Erythroblast (primary cell): ENCODE data around the gene CACNB3.

ENCODE experiments used
- DNase-seq, 2 experiments: peaks; one replicate each; lab custom pipeline; 2025; lab: John Stamatoyannopoulos, UW
- GATA1 ChIP-seq: IDR thresholded peaks from 2 replicates; pipeline ENCODE4 v1.6.1; 2011; ENCODE audit warnings: low read depth, mild to moderate bottlenecking, control low read depth, low read length, moderate library complexity
- POLR2A ChIP-seq: IDR thresholded peaks from 2 replicates; pipeline ENCODE4 v1.6.1; 2011; ENCODE audit warnings: mild to moderate bottlenecking, low read length

The CACNB3 gene

GRCh38 chr12:48818831-48819590 lies 715 bp downstream of the CACNB3 start:
- no peak for DNase-seq
- TF ChIP-seq GATA1 (no peak), POLR2A (no peak)

GRCh38 chr12:48819986-48820725 lies 1.9 kb downstream of the CACNB3 start:
- TF ChIP-seq POLR2A (no peak), GATA1 (no peak)
- DNase-seq, result no peak

- DNase-seq, result no peak
- no peak for TF ChIP-seq POLR2A
- TF ChIP-seq GATA1, result no peak
These were observed 3.8 kb downstream of the CACNB3 start for GRCh38 chr12:48822139-48822538.

- TF ChIP-seq POLR2A (no peak), GATA1 (no peak)
- no peak for DNase-seq
These were observed 4.4 kb downstream of the CACNB3 start for GRCh38 chr12:48822711-48823110.

GRCh38 chr12:48823281-48823680 lies 5.0 kb downstream of the CACNB3 start:
- TF ChIP-seq POLR2A (no peak), GATA1 (no peak)
- DNase-seq, result no peak

GRCh38 chr12:48824112-48824511 lies 5.8 kb downstream of the CACNB3 start:
- TF ChIP-seq GATA1 (no peak), POLR2A (no peak)
- no peak for DNase-seq

- TF ChIP-seq GATA1 (no peak), POLR2A (no peak)
- DNase-seq, result no peak
These were observed 6.6 kb downstream of the CACNB3 start for GRCh38 chr12:48824905-48825304.

- no peak for DNase-seq
These were observed 8.0 kb downstream of the CACNB3 start for GRCh38 chr12:48826209-48826855.

GRCh38 chr12:48827026-48827425 lies 8.7 kb downstream of the CACNB3 start:
- no peak for TF ChIP-seq POLR2A
- no peak for TF ChIP-seq GATA1
- DNase-seq, result no peak

More at GRCh38 chr12:48826209-48826855, 8.0 kb downstream of the CACNB3 start:
- TF ChIP-seq GATA1, result no peak
- TF ChIP-seq POLR2A, result no peak

GRCh38 chr12:48827513-48828096 lies 9.3 kb downstream of the CACNB3 start:
- TF ChIP-seq GATA1 (no peak), POLR2A (no peak)
- no peak for DNase-seq

- TF ChIP-seq GATA1 (no peak), POLR2A (no peak)
- DNase-seq, result no peak
These were observed 10.0 kb downstream of the CACNB3 start for GRCh38 chr12:48828293-48828692.

GRCh38 chr12:48828841-48829575 lies 10.7 kb downstream of the CACNB3 start:
- no peak for TF ChIP-seq GATA1
- no peak for TF ChIP-seq POLR2A

GRCh38 chr12:48831257-48831656 lies 13.0 kb downstream of the CACNB3 start:
- TF ChIP-seq POLR2A (no peak), GATA1 (no peak)
- no peak for DNase-seq

More at GRCh38 chr12:48828841-48829575, 10.7 kb downstream of the CACNB3 start:
- DNase-seq, result no peak
